A549 (cell line): ENCODE measurements around the gene HILPDA. TPM values are rescaled to one million over a fixed set of nuclear protein-coding genes. Genes with fewer than 3 reads are reported as not detected.

Experiments
- polyA plus RNA-seq, 4 experiments: library from polyadenylated mRNA; depleted of rRNA in 3 of 4; stranded (reverse); fragments of >200 nt; fragmentation: RNase III in 1 of 4; extraction: RNeasy Plus Mini Kit Qiagen cat#74134 plus additional on column Dnase treatment in 1 of 4; gene quantifications; 2 replicates in 3 of 4; 3 replicates in 1 of 4; pipeline ENCODE4 v1.2.3, GENCODE V29; 2011 to 2017
- small RNA-seq, 6 experiments: library from RNA; depleted of rRNA; stranded (forward); fragments of <200 nt; gene quantifications; one replicate each; pipeline ENCODE3, GENCODE V24; 2012

HILPDA gene
- polyA plus RNA-seq, 2 of the 4 experiments (the other 2 are of a cell fraction): 24.2 to 94.6 TPM

Small RNA genes within 50 kb of the gene (small RNA-seq; reads per million reads assigned to genes)
- gene AC010655.1 (0 reads per million in 6 experiments), gene AC010655.2 (0 reads per million in 6 experiments), gene RF00017 (0 reads per million in 6 experiments), gene RNU7-54P (0 reads per million in 6 experiments)

Other genes with a start within 250 kb of the HILPDA start
- gene LEP, start 214.6 kb upstream of the HILPDA start, polyA plus RNA-seq (2011; rRNA removed): not detected in 2 replicates
- not detected in 3 replicates for gene LEP, start 214.6 kb upstream of the HILPDA start, polyA plus RNA-seq (2017; fragmentation: RNase III; extraction: RNeasy Plus Mini Kit Qiagen cat#74134 plus additional on column Dnase treatment)
- 51.9 and 77.3 TPM in 2 replicates for gene RBM28, start 112.0 kb upstream of the HILPDA start, polyA plus RNA-seq (2011; rRNA removed)
- 74.4 to 82.1 TPM (median 79.5 TPM) in 3 replicates for gene RBM28, start 112.0 kb upstream of the HILPDA start, polyA plus RNA-seq (2017; fragmentation: RNase III; extraction: RNeasy Plus Mini Kit Qiagen cat#74134 plus additional on column Dnase treatment)
- 0.17 and 0.18 TPM in 2 replicates for gene PRRT4, start 94.2 kb upstream of the HILPDA start, polyA plus RNA-seq (2011; rRNA removed)
- 0.15 to 0.20 TPM (median 0.16 TPM) in 3 replicates for gene PRRT4, start 94.2 kb upstream of the HILPDA start, polyA plus RNA-seq (2017; fragmentation: RNase III; extraction: RNeasy Plus Mini Kit Qiagen cat#74134 plus additional on column Dnase treatment)
- gene IMPDH1, start 45.9 kb upstream of the HILPDA start, polyA plus RNA-seq (2011; rRNA removed): 55.4 and 83.3 TPM in 2 replicates
- gene IMPDH1, start 45.9 kb upstream of the HILPDA start, polyA plus RNA-seq (2017; fragmentation: RNase III; extraction: RNeasy Plus Mini Kit Qiagen cat#74134 plus additional on column Dnase treatment): 65.1 to 66.9 TPM (median 65.4 TPM) in 3 replicates
- 48.8 and 49.1 TPM in 2 replicates for gene METTL2B, start 20.9 kb downstream of the HILPDA start, polyA plus RNA-seq (2011; rRNA removed)
- 25.9 to 32.3 TPM (median 28.0 TPM) in 3 replicates for gene METTL2B, start 20.9 kb downstream of the HILPDA start, polyA plus RNA-seq (2017; fragmentation: RNase III; extraction: RNeasy Plus Mini Kit Qiagen cat#74134 plus additional on column Dnase treatment)
- gene GARIN1A, start 216.4 kb downstream of the HILPDA start, polyA plus RNA-seq (2011; rRNA removed): 0.37 and 0.46 TPM in 2 replicates
- 0.30 to 0.49 TPM (median 0.43 TPM) in 3 replicates for gene GARIN1A, start 216.4 kb downstream of the HILPDA start, polyA plus RNA-seq (2017; fragmentation: RNase III; extraction: RNeasy Plus Mini Kit Qiagen cat#74134 plus additional on column Dnase treatment)